Measurements from ENCODE around the gene TBC1D1. TPM values are rescaled to one million over a fixed set of nuclear protein-coding genes. Genes with fewer than 3 reads are reported as not detected.

The TBC1D1 gene
- polyA plus RNA-seq, 3 donors = 23.3 to 70.0 (median 31.5) TPM

- Histone ChIP-seq H3K4me3 (replicated peaks in 1 of 3; ENCODE audit: low read depth in 2 of 3, low read length in 3 of 3) (no peak overlapping the region), H3K4me1 (ENCODE audit: control insufficient read depth in 1 of 2, insufficient read depth in 2 of 2, low read length in 2 of 2) (no peaks in the 10 kb centered on the region), H2AFZ (ENCODE audit: insufficient read depth, low read depth, low read length, poor library complexity, severe bottlenecking) (no peak overlapping the region), H4K20me1 (ENCODE audit: insufficient read depth, low read length) (no peaks in the 10 kb centered on the region), H3K4me2 (replicated peaks; ENCODE audit: extremely low read depth, low read length, poor library complexity, severe bottlenecking) (no peak overlapping the region), H3K9ac (ENCODE audit: insufficient read depth, low read length, poor library complexity, severe bottlenecking) (no peak overlapping the region), H3K27me3 (ENCODE audit: control insufficient read depth in 2 of 2, insufficient read depth in 2 of 2, low read length in 2 of 2) (no peaks in the 10 kb centered on the region), H3K36me3 (replicated peaks in 1 of 2; ENCODE audit: control insufficient read depth in 1 of 2, insufficient read depth in 2 of 2, low read length in 2 of 2) (peaks cover 85 to 100% of the 10 kb centered on the region in 2 donors), H3K9me3 (replicated peaks in 1 of 2; ENCODE audit: control insufficient read depth in 1 of 2, insufficient read depth in 1 of 2, low read length in 2 of 2) (no peaks in the 10 kb centered on the region), H3K27ac (ENCODE audit: low read depth in 1 of 2, low read length in 2 of 2) (peak overlapping the region in 1 of 2 donors; percentile 0), H3K79me2 (ENCODE audit: insufficient read depth, low read length) (peaks cover 4% of the 10 kb centered on the region)
- Mint-ChIP-seq H3K9me3 (no peaks in the 10 kb centered on the region), H3K36me3 (peaks cover 90 to 98% of the 10 kb centered on the region in 2 donors), H3K4me1 (peaks cover 2% of the 10 kb centered on the region), H3K4me3 (no peak overlapping the region), H3K27me3 (ENCODE audit: low read depth in 3 of 3) (no peaks in the 10 kb centered on the region), H3K27ac (peak overlapping the region in 4 of 7 donors; percentile 33 to 50 (median 40))
- intact Hi-C loops (cut with micrococcal nuclease) = loop anchor here in 1 of 2 donors (5.0 kb wide), 1 partner anchor 671 kb away; no protein-coding TSS in a partner anchor
- 67% methylated on average over 8 of the region's 10 CpGs for WGBS (ENCODE audit: insufficient coverage)
- DNase-seq = no peak
- TF ChIP-seq CTCF (IDR thresholded peaks at IDR 0.05) = no peak
These were observed 165.3 kb downstream of the TBC1D1 start for GRCh38 chr4:38056011-38056685.

GRCh38 chr4:38058151-38058550, 167.3 kb downstream of the TBC1D1 start:
- H3K4me1 Mint-ChIP-seq = peaks cover 8% of the 10 kb centered on the region

More at GRCh38 chr4:38058151-38058550, 167.3 kb downstream of the TBC1D1 start:
- Mint-ChIP-seq H3K27ac (peak overlapping the region in 2 of 7 donors; percentile 50 to 58), H3K4me3 (no peak overlapping the region), H3K27me3 (ENCODE audit: low read depth in 3 of 3) (no peaks in the 10 kb centered on the region), H3K9me3 (no peaks in the 10 kb centered on the region), H3K36me3 (peaks cover 83 to 85% of the 10 kb centered on the region in 2 donors)
- Histone ChIP-seq H4K20me1 (ENCODE audit: insufficient read depth, low read length) (no peaks in the 10 kb centered on the region), H3K4me2 (replicated peaks; ENCODE audit: extremely low read depth, low read length, poor library complexity, severe bottlenecking) (no peak overlapping the region), H3K27me3 (ENCODE audit: control insufficient read depth in 2 of 2, insufficient read depth in 2 of 2, low read length in 2 of 2) (no peaks in the 10 kb centered on the region), H3K79me2 (ENCODE audit: insufficient read depth, low read length) (peaks cover 9% of the 10 kb centered on the region), H3K9me3 (replicated peaks in 1 of 2; ENCODE audit: control insufficient read depth in 1 of 2, insufficient read depth in 1 of 2, low read length in 2 of 2) (no peaks in the 10 kb centered on the region), H3K36me3 (replicated peaks in 1 of 2; ENCODE audit: control insufficient read depth in 1 of 2, insufficient read depth in 2 of 2, low read length in 2 of 2) (peaks cover 79 to 87% of the 10 kb centered on the region in 2 donors), H3K9ac (ENCODE audit: insufficient read depth, low read length, poor library complexity, severe bottlenecking) (no peak overlapping the region), H3K4me3 (replicated peaks in 1 of 3; ENCODE audit: low read depth in 2 of 3, low read length in 3 of 3) (no peak overlapping the region), H2AFZ (ENCODE audit: insufficient read depth, low read depth, low read length, poor library complexity, severe bottlenecking) (no peak overlapping the region), H3K4me1 (ENCODE audit: control insufficient read depth in 1 of 2, insufficient read depth in 2 of 2, low read length in 2 of 2) (no peaks in the 10 kb centered on the region), H3K27ac (ENCODE audit: low read depth in 1 of 2, low read length in 2 of 2) (no peak overlapping the region)
- no peak for TF ChIP-seq CTCF (IDR thresholded peaks at IDR 0.05)
- intact Hi-C loops (cut with micrococcal nuclease) = loop anchor here in 1 of 2 donors (5.0 kb wide), 1 partner anchor 669 kb away; no protein-coding TSS in a partner anchor
- no peak for DNase-seq
- 95% methylated on average over 2 of the region's 4 CpGs for WGBS (ENCODE audit: insufficient coverage)

Data from CD14-positive monocyte (primary cell).